GM12873 (cell line): ENCODE results near the gene CARNS1.

Experiments used
- TF ChIP-seq, protein P1 (sequence below): IDR thresholded peaks from 2 replicates; pipeline ENCODE4 v1.5.1; 2012; ENCODE audit warnings: low read depth, mild to moderate bottlenecking, moderate library complexity, low read length, control low read depth; ENCODE audit not compliant: insufficient read depth; ENCODE audit errors: missing control alignments

The CARNS1 gene

DNA sequence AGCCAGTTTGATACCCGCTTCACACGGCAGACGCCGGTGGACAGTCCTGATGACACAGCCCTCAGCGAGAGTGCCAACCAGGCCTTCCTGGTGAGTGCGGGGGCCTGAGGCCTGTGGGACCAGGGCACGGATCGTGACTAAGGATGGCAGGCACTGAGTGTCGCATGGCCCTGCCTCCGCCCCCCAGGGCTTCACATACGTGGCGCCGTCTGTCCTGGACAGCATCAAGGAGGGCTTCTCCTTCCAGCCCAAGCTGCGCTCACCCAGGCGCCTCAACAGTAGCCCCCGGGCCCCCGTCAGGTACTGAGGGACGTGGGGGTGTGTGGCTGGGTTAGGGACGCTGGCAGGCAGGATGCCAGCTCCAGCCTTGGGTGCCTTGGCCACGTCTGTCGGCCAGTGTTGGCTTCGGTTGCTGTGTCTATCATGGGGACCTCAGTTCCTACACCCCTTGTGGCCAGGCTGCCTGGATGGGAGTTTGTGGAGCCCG, 19.0 kb downstream of the CARNS1 start:
- TF ChIP-seq, protein P1, sequence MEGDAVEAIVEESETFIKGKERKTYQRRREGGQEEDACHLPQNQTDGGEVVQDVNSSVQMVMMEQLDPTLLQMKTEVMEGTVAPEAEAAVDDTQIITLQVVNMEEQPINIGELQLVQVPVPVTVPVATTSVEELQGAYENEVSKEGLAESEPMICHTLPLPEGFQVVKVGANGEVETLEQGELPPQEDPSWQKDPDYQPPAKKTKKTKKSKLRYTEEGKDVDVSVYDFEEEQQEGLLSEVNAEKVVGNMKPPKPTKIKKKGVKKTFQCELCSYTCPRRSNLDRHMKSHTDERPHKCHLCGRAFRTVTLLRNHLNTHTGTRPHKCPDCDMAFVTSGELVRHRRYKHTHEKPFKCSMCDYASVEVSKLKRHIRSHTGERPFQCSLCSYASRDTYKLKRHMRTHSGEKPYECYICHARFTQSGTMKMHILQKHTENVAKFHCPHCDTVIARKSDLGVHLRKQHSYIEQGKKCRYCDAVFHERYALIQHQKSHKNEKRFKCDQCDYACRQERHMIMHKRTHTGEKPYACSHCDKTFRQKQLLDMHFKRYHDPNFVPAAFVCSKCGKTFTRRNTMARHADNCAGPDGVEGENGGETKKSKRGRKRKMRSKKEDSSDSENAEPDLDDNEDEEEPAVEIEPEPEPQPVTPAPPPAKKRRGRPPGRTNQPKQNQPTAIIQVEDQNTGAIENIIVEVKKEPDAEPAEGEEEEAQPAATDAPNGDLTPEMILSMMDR = no peak

DNA sequence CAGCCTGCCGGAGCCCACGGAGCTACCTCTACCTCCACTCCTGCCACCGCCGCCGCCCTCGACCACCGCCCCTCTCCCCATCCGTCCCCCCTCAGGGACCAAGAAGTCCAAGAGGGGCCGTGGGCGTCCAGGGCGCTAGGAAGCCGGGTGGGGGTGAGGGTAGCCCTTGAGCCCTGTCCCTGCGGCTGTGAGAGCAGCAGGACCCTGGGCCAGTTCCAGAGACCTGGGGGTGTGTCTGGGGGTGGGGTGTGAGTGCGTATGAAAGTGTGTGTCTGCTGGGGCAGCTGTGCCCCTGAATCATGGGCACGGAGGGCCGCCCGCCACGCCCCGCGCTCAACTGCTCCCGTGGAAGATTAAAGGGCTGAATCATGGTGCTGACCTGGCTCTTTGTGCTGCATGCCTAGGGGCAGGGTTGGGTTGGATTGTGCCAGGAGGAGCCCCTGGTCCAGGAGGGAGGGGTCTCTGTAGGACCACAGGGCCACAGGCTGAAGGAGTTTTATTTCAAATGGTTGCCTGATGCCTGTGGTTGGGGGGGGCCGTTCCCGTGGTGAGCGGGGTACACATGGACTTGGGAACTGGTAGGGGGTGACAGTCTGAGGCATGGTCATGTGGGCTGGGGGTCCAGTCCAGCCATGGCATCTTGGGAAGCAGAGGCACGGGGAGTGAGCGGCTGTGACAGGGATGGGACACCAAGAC, 19.7 kb downstream of the CARNS1 start:
- TF ChIP-seq, protein P1 = no peak

DNA sequence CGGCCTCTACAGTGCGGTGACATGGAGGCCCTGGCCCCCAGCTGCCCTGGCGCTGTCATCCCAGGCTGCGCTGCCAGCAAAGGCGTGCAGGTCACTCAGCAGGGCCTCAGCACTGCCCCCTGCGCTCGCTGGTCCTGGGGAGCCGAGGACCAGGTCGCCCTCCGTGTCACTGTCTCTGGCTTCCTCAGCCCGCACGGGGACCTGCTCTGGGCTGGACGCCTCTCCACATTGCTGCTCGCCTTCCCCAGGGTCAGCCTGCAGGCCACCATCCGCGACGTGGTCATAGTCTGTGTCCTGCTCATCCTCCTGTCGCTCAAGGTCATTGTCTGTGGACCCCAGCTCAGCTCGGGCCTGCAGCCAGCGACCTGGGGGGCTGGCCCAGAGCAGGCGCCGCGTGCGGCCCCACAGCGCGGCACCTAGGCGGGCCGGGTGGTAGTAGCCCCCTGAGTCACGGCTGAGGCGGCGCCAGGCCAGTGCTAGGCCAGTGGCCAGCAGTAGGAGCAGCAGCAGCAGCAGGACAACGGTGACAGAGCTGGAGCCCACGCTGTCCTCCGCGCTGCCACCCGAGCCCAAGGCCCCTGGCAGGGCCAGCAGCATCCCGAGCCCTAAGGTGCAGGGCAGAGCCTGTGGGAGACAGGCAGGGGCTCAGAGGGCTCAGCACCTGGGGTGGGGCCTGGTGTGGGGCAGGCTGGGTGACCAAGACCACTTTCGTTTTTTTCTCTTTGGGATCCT, 20.4 kb downstream of the CARNS1 start:
- TF ChIP-seq, protein P1 = no peak

DNA sequence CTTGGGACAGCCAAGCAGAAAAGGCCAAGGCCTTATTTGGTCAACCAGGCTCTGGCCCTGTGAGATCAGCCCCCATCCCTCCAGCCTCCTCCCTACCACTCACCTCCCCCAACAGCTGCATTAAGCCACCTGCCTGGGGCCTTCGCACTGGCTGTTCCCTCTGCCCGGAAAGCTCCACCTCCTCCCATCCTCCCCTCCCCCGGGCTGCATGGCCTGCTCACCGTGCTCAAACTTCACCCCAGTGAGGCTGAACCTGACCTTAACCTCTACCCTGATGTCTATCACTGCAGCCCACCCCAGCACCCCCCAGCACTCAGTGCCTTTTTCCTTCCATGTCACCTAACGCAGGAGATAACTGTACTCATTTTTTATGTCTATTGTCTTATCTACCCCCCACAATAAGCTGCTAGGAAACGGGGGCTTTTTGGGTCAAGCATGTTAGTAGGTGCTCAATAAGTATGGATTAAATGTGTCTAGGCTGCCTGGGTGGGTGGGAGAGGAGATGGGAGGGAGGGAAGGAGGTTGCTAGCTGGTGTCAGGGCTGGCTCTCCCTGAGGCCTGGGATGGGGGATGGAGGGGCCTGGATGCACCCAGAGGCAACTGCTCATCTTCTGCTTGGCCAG, 21.1 kb downstream of the CARNS1 start:
- TF ChIP-seq, protein P1 = no peak

DNA sequence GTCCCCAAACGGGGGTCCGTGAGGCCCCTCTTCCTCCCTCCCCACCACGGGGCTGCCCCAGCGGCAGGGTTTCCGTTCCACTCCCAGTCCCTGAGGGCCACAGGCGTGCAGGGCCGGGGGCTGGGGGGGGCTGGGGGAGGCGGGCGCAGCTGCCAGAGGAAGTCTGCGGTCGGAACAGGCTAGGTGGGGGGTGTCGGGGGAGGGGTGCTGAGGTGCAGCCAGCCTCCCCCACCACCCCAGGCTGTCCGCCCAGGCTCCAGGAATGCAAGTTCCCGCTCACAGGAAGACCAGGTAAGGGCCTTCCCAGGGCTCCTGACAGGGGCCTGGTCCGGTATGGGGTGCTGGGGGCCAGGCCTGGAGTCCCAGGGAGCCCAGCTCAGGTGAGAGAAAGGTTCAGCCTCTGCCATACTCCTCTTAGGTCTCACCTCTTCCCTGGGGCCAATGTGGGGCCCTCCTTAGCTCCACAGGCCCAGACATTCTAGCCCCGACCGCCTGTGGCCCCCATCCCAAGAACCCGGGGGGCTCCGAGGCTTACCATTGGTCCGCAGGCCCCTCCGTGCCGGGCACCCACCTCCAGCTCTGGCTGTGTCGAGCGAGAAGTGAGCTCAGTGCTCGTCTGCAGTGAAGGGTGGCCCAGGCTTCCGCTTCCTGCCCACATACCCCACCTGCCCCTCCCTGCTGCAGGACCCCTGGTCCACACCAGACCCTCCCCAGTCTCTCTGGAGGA, 21.8 kb downstream of the CARNS1 start, which contains the start of gene PTPRCAP:
PTPRCAP (minus strand) TSS at position 601 of the 727 bp plus-strand sequence; CDS start at position 538, 63 bp downstream.
- TF ChIP-seq, protein P1 = no peak

DNA sequence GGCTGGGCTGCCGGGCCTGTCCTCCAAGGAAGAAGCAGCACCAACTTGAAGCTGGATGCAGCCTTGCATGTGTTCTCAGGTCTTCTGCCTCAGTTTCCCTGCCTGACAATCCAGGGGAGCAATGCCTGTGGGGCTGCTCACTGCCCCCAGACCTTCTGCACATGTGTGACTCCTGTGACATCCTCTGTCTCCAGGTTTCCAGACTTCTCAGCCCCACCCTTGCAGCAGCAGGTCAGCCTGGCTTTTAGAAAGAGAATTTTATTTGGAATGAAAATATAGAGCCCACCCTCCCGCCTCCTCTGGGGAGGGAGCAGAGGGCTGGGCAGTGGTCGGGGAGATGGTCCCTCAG, 22.3 kb downstream of the CARNS1 start:
- TF ChIP-seq, protein P1 = no peak
